ENCODE data around the gene GAB2.
A peak's percentile ranks its signal among the peaks of the same experiment; 100 is the strongest.
"Not testable (repeated sequence)": the region's sequence is repeated elsewhere in the genome, so short reads cannot be mapped to it uniquely, and the experiment has no call there.

Gene GAB2

GRCh38 chr11:78177216-78177615, 240.4 kb downstream of the GAB2 start:
- Mint-ChIP-seq H3K9me3 (no peaks in the 10 kb centered on the region), H3K4me3 (no peak overlapping the region)
- TF ChIP-seq CTCF (IDR thresholded peaks at IDR 0.05) = no peak

GRCh38 chr11:78176605-78177141, 240.9 kb downstream of the GAB2 start:
- no peak for TF ChIP-seq CTCF (IDR thresholded peaks at IDR 0.05)
- Mint-ChIP-seq H3K36me3 (ENCODE audit: low read depth) (peaks cover 26% of the 10 kb centered on the region), H3K9me3 (no peaks in the 10 kb centered on the region), H3K27ac (peak overlapping the region; percentile 37), H3K4me3 (no peak overlapping the region), H3K4me1 (peaks cover 5% of the 10 kb centered on the region), H3K27me3 (ENCODE audit: low read depth, poor library complexity) (peaks cover 3% of the 10 kb centered on the region)
- no peak for DNase-seq

More at GRCh38 chr11:78177216-78177615, 240.4 kb downstream of the GAB2 start:
- no peak overlapping the region for H3K27ac Mint-ChIP-seq
- no peak for DNase-seq
- peaks cover 3% of the 10 kb centered on the region for H3K27me3 Mint-ChIP-seq (ENCODE audit: low read depth, poor library complexity)
- H3K4me1 Mint-ChIP-seq = peaks cover 5% of the 10 kb centered on the region
- peaks cover 26% of the 10 kb centered on the region for H3K36me3 Mint-ChIP-seq (ENCODE audit: low read depth)

- H3K36me3 Mint-ChIP-seq (ENCODE audit: low read depth) = peaks cover 26% of the 10 kb centered on the region
- H3K4me3 Mint-ChIP-seq; H3K9me3 Mint-ChIP-seq; H3K4me1 Mint-ChIP-seq; H3K27ac Mint-ChIP-seq; H3K27me3 Mint-ChIP-seq (ENCODE audit: low read depth, poor library complexity); DNase-seq: not testable (repeated sequence)
These were observed 241.8 kb downstream of the GAB2 start for GRCh38 chr11:78175862-78176261.

- Mint-ChIP-seq H3K27ac (no peak overlapping the region), H3K9me3 (no peaks in the 10 kb centered on the region), H3K4me3 (no peak overlapping the region), H3K27me3 (ENCODE audit: low read depth, poor library complexity) (peaks cover 3% of the 10 kb centered on the region), H3K4me1 (peaks cover 19% of the 10 kb centered on the region), H3K36me3 (ENCODE audit: low read depth) (peaks cover 26% of the 10 kb centered on the region)
- no peak for TF ChIP-seq CTCF (IDR thresholded peaks at IDR 0.05)
- DNase-seq = no peak
These were observed 245.7 kb downstream of the GAB2 start for GRCh38 chr11:78171951-78172350.

- no peak for DNase-seq
- Mint-ChIP-seq H3K4me1 (peaks cover 19% of the 10 kb centered on the region), H3K27me3 (ENCODE audit: low read depth, poor library complexity) (peaks cover 4% of the 10 kb centered on the region), H3K27ac (no peak overlapping the region), H3K36me3 (ENCODE audit: low read depth) (peaks cover 26% of the 10 kb centered on the region), H3K9me3 (no peaks in the 10 kb centered on the region), H3K4me3 (no peak overlapping the region)
- no peak for TF ChIP-seq CTCF (IDR thresholded peaks at IDR 0.05)
These were observed 246.6 kb downstream of the GAB2 start for GRCh38 chr11:78170874-78171549.

- no peak for TF ChIP-seq CTCF (IDR thresholded peaks at IDR 0.05)
- Mint-ChIP-seq H3K4me1 (peaks cover 19% of the 10 kb centered on the region), H3K9me3 (no peaks in the 10 kb centered on the region), H3K36me3 (ENCODE audit: low read depth) (peaks cover 26% of the 10 kb centered on the region), H3K4me3 (no peak overlapping the region), H3K27me3 (ENCODE audit: low read depth, poor library complexity) (peaks cover 5% of the 10 kb centered on the region), H3K27ac (no peak overlapping the region)
- no peak for DNase-seq
These were observed 247.2 kb downstream of the GAB2 start for GRCh38 chr11:78170413-78170812.

Measured in nephron progenitor cell (in vitro differentiated cells).